ENCODE measurements around the gene DMC1.

Gene DMC1

DNA sequence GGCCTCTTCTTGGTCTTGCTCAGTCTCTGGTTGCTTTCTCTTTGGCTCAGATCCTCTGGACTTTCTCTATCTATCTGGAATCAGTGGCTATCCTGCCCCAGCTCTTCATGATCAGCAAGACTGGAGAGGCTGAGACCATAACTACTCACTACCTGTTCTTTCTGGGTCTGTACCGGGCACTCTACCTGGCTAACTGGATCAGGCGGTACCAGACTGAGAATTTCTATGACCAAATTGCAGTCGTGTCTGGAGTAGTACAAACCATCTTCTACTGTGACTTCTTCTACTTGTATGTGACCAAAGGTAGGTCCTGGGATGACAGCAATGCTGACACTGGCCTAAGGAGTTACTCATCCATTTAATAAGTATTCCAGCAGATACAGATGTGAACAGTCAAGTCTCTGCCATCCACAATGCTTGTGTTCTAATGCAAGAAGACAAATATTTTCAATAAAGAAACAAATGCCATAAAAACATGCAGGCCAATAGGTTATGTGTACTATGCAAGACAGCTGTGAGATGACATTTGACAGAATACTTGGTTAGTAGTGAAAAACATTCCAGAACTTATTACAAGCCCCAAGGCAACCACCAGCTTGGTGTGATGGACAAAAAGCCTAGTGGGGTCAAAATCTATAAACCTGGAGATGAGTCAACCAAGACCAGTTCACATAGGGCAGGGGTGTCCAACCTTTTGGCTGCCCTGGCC, 88.7 kb downstream of the DMC1 start:
- no peak overlapping the region for H3K27ac ChIP-seq (ENCODE audit: low read depth, low read length)
- H2BK5ac ChIP-seq (ENCODE audit: low read depth, low read length, poor library complexity): no peak overlapping the region
- no CpG with 5 or more reads among the region's 3 CpGs for whole genome bisulfite sequencing (ENCODE audit: extremely low coverage, insufficient coverage, insufficient read length)
- no peak overlapping the region for H4K8ac ChIP-seq (ENCODE audit: low read depth, low read length)
- no peak overlapping the region for H4K12ac ChIP-seq (ENCODE audit: low read depth, low read length)
- no peaks in the 10 kb centered on the region for H3K27me3 ChIP-seq (ENCODE audit: insufficient read depth, low read length)
- no peak overlapping the region for H2AK5ac ChIP-seq (ENCODE audit: low read length)
- H3K4ac ChIP-seq (ENCODE audit: low read depth, low read length): no peak overlapping the region
- H3K79me1 ChIP-seq (ENCODE audit: low read length): no peaks in the 10 kb centered on the region
- peak; percentile 74 to 81 for DNase-seq
- H3K14ac ChIP-seq (ENCODE audit: low read length): no peak overlapping the region
- H2AFZ ChIP-seq (ENCODE audit: insufficient read depth, low read length, poor library complexity): no peak overlapping the region
- no peak overlapping the region for H3K23ac ChIP-seq (ENCODE audit: low read length)
- H3K9ac ChIP-seq (ENCODE audit: low read length): no peak overlapping the region
- H4K91ac ChIP-seq (ENCODE audit: low read depth, low read length): no peak overlapping the region
- H3K18ac ChIP-seq (ENCODE audit: low read length): no peak overlapping the region
- no peaks in the 10 kb centered on the region for H3K9me3 ChIP-seq (ENCODE audit: insufficient read depth, low read depth, low read length)
- H3K79me2 ChIP-seq (ENCODE audit: control insufficient read depth, insufficient read depth, low read length, poor library complexity): no peaks in the 10 kb centered on the region
- no peak overlapping the region for H3K4me3 ChIP-seq (ENCODE audit: low read depth, low read length)
- peaks cover 17 to 43% of the 10 kb centered on the region in 2 experiments for H3K36me3 ChIP-seq (ENCODE audit: control insufficient read depth in 1 of 2, insufficient read depth in 2 of 2, low read length in 2 of 2)
- no peak overlapping the region for H2BK120ac ChIP-seq (ENCODE audit: insufficient read depth, low read length, poor library complexity)
- no peak overlapping the region for H2BK12ac ChIP-seq (ENCODE audit: low read length)
- H3K4me2 ChIP-seq (ENCODE audit: low read length): no peak overlapping the region
- no peaks in the 10 kb centered on the region for H3K4me1 ChIP-seq (ENCODE audit: control insufficient read depth in 1 of 2, insufficient read depth in 2 of 2, low read length in 2 of 2)

DNA sequence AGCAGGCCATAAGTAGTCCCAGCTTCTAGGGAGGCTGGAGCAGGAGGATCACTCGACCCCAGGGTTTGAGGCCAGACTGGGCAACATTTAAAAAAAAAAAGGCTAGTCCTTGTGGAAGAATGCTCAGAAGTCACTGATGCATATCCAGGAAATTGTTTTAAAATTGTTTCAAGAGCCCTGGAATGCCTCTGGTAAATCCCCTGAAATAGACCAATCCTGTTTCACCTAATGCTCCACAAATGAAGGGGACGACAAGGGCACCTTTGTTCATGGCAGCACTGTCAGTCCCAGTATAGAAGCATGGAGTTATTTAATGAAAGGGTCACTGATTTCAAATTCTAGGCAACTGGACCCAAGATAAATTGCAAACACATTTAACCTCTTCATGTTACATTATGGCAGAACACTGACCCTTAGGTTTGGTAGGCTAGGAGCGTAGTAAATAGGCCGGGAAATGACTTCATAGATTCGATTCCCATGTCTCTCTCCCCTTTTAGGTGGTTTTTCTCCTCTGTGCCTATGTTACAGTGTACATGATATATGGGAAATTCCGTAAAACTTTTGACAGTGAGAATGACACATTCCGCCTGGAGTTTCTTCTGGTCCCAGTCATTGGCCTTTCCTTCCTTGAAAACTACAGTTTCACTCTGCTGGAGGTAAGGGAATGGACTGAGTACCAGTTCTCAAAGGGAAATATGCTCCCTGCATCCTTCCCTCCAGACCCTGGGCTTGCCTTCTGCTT, 90.7 kb downstream of the DMC1 start:
- H4K12ac ChIP-seq (ENCODE audit: low read depth, low read length): no peak overlapping the region
- no peak overlapping the region for H3K27ac ChIP-seq (ENCODE audit: low read depth, low read length)
- H3K14ac ChIP-seq (ENCODE audit: low read length): no peak overlapping the region
- no peak overlapping the region for H4K8ac ChIP-seq (ENCODE audit: low read depth, low read length)
- DNase-seq: peak in 1 of 2 donors; percentile 31
- no peak overlapping the region for H3K4me3 ChIP-seq (ENCODE audit: low read depth, low read length)
- no peaks in the 10 kb centered on the region for H3K79me2 ChIP-seq (ENCODE audit: control insufficient read depth, insufficient read depth, low read length, poor library complexity)
- H2AK5ac ChIP-seq (ENCODE audit: low read length): no peak overlapping the region
- WGBS (ENCODE audit: extremely low coverage, insufficient coverage, insufficient read length): no CpG with 5 or more reads among the region's 7 CpGs
- peaks cover 12 to 28% of the 10 kb centered on the region in 2 experiments for H3K36me3 ChIP-seq (ENCODE audit: control insufficient read depth in 1 of 2, insufficient read depth in 2 of 2, low read length in 2 of 2)
- no peaks in the 10 kb centered on the region for H3K79me1 ChIP-seq (ENCODE audit: low read length)
- H3K4me2 ChIP-seq (ENCODE audit: low read length): no peak overlapping the region
- no peaks in the 10 kb centered on the region for H3K27me3 ChIP-seq (ENCODE audit: insufficient read depth, low read length)
- no peaks in the 10 kb centered on the region for H3K4me1 ChIP-seq (ENCODE audit: control insufficient read depth in 1 of 2, insufficient read depth in 2 of 2, low read length in 2 of 2)
- no peak overlapping the region for H3K9ac ChIP-seq (ENCODE audit: low read length)
- H3K9me3 ChIP-seq (ENCODE audit: insufficient read depth, low read depth, low read length): no peaks in the 10 kb centered on the region
- no peak overlapping the region for H3K23ac ChIP-seq (ENCODE audit: low read length)
- no peak overlapping the region for H2BK12ac ChIP-seq (ENCODE audit: low read length)
- H2AFZ ChIP-seq (ENCODE audit: insufficient read depth, low read length, poor library complexity): no peak overlapping the region
- no peak overlapping the region for H2BK120ac ChIP-seq (ENCODE audit: insufficient read depth, low read length, poor library complexity)
- H4K91ac ChIP-seq (ENCODE audit: low read depth, low read length): no peak overlapping the region
- no peak overlapping the region for H3K4ac ChIP-seq (ENCODE audit: low read depth, low read length)
- no peak overlapping the region for H2BK5ac ChIP-seq (ENCODE audit: low read depth, low read length, poor library complexity)
- H3K18ac ChIP-seq (ENCODE audit: low read length): no peak overlapping the region

DNA sequence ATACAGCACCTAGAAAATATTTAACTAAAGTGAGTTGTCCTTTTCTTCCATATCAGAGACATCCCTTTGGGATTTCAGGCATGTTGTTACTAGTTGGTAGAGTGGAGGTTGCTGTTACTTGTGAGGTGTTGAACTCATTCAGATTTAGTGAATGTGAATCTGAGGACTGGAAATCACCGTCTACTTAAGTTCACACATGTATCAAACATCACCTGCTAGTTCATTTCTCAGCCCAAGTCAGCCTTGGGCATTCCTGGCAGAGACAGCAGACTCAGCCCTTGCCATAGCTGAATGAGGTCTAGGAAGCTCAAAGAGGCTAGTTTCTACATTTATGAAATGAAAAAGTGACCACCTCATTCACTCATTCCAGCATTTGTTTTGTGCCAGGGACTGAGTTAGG, 92.4 kb downstream of the DMC1 start:
- DNase-seq: no peak
- H2BK120ac ChIP-seq (ENCODE audit: insufficient read depth, low read length, poor library complexity): no peak overlapping the region
- H3K4me2 ChIP-seq (ENCODE audit: low read length): no peak overlapping the region
- no peak overlapping the region for H4K91ac ChIP-seq (ENCODE audit: low read depth, low read length)
- no peaks in the 10 kb centered on the region for H3K27me3 ChIP-seq (ENCODE audit: insufficient read depth, low read length)
- H2AFZ ChIP-seq (ENCODE audit: insufficient read depth, low read length, poor library complexity): no peak overlapping the region
- no CpG with 5 or more reads among the region's 1 CpG for WGBS (ENCODE audit: extremely low coverage, insufficient coverage, insufficient read length)
- H3K9ac ChIP-seq (ENCODE audit: low read length): no peak overlapping the region
- no peaks in the 10 kb centered on the region for H3K79me1 ChIP-seq (ENCODE audit: low read length)
- no peak overlapping the region for H2AK5ac ChIP-seq (ENCODE audit: low read length)
- no peak overlapping the region for H3K4ac ChIP-seq (ENCODE audit: low read depth, low read length)
- H2BK5ac ChIP-seq (ENCODE audit: low read depth, low read length, poor library complexity): no peak overlapping the region
- no peak overlapping the region for H3K14ac ChIP-seq (ENCODE audit: low read length)
- H2BK12ac ChIP-seq (ENCODE audit: low read length): no peak overlapping the region
- no peak overlapping the region for H3K27ac ChIP-seq (ENCODE audit: low read depth, low read length)
- peaks cover 12 to 15% of the 10 kb centered on the region in 2 experiments for H3K36me3 ChIP-seq (ENCODE audit: control insufficient read depth in 1 of 2, insufficient read depth in 2 of 2, low read length in 2 of 2)
- H4K12ac ChIP-seq (ENCODE audit: low read depth, low read length): no peak overlapping the region
- H3K9me3 ChIP-seq (ENCODE audit: insufficient read depth, low read depth, low read length): no peaks in the 10 kb centered on the region
- H3K23ac ChIP-seq (ENCODE audit: low read length): no peak overlapping the region
- no peaks in the 10 kb centered on the region for H3K4me1 ChIP-seq (ENCODE audit: control insufficient read depth in 1 of 2, insufficient read depth in 2 of 2, low read length in 2 of 2)
- H4K8ac ChIP-seq (ENCODE audit: low read depth, low read length): no peak overlapping the region
- no peak overlapping the region for H3K18ac ChIP-seq (ENCODE audit: low read length)
- no peak overlapping the region for H3K4me3 ChIP-seq (ENCODE audit: low read depth, low read length)
- H3K79me2 ChIP-seq (ENCODE audit: control insufficient read depth, insufficient read depth, low read length, poor library complexity): no peaks in the 10 kb centered on the region

- Histone ChIP-seq H2AK5ac (ENCODE audit: low read length) (no peak overlapping the region), H4K12ac (ENCODE audit: low read depth, low read length) (no peak overlapping the region), H2AFZ (ENCODE audit: insufficient read depth, low read length, poor library complexity) (no peak overlapping the region), H3K14ac (ENCODE audit: low read length) (no peak overlapping the region), H3K23ac (ENCODE audit: low read length) (no peak overlapping the region), H3K18ac (ENCODE audit: low read length) (no peak overlapping the region), H3K27ac (ENCODE audit: low read depth, low read length) (no peak overlapping the region), H3K9ac (ENCODE audit: low read length) (no peak overlapping the region), H3K27me3 (ENCODE audit: insufficient read depth, low read length) (no peaks in the 10 kb centered on the region), H4K8ac (ENCODE audit: low read depth, low read length) (no peak overlapping the region), H3K79me2 (ENCODE audit: control insufficient read depth, insufficient read depth, low read length, poor library complexity) (no peaks in the 10 kb centered on the region), H2BK12ac (ENCODE audit: low read length) (no peak overlapping the region), H3K4me2 (ENCODE audit: low read length) (no peak overlapping the region), H3K36me3 (ENCODE audit: control insufficient read depth in 1 of 2, insufficient read depth in 2 of 2, low read length in 2 of 2) (no peaks in the 10 kb centered on the region), H3K4me1 (ENCODE audit: control insufficient read depth in 1 of 2, insufficient read depth in 2 of 2, low read length in 2 of 2) (no peaks in the 10 kb centered on the region), H3K4ac (ENCODE audit: low read depth, low read length) (no peak overlapping the region), H2BK5ac (ENCODE audit: low read depth, low read length, poor library complexity) (no peak overlapping the region), H3K4me3 (ENCODE audit: low read depth, low read length) (no peak overlapping the region), H3K9me3 (ENCODE audit: insufficient read depth, low read depth, low read length) (no peaks in the 10 kb centered on the region), H3K79me1 (ENCODE audit: low read length) (no peaks in the 10 kb centered on the region), H4K91ac (ENCODE audit: low read depth, low read length) (no peak overlapping the region), H2BK120ac (ENCODE audit: insufficient read depth, low read length, poor library complexity) (no peak overlapping the region)
- no CpG with 5 or more reads among the region's 10 CpGs for WGBS (ENCODE audit: extremely low coverage, insufficient coverage, insufficient read length)
- no peak for DNase-seq
Observed at GRCh38 chr22:38474003-38474607, 95.9 kb downstream of the DMC1 start.

All from trophoblast cell (in vitro differentiated cells and primary cell).